H1 (cell line): Measurements from ENCODE around the gene MYL7. TPM values are rescaled to one million over a fixed set of nuclear protein-coding genes. Genes with fewer than 3 reads are reported as not detected.

Experiments
- CTCF ChIA-PET: fragments of 300-600 bp; sonication (Branson Sonifier 250); formaldehyde crosslinking; loops from one replicate; lab custom pipeline; 2021; ENCODE audit not compliant: partially characterized antibody; lab: Charles Lee
- POLR2A ChIA-PET: fragments of 300-600 bp; sonication (Branson Sonifier 250); formaldehyde crosslinking; loops from one replicate; lab custom pipeline; 2021; ENCODE audit warnings: inconsistent platforms; ENCODE audit not compliant: partially characterized antibody; lab: Charles Lee
- DNase-seq, 2 experiments: peaks; one replicate each; pipeline versions ENCODE4 v3.0.0 to v3.0.0-alpha.2; 2010 to 2022; ENCODE audit warnings: low spot score in 2 of 2, low read depth in 1 of 2, mixed read lengths in 1 of 2
- FAIRE-seq: peaks from 2 replicates; lab custom pipeline; 2011; peaks lifted over from hg19 to GRCh38; lab: Jason Lieb, UNC
- H2AFZ ChIP-seq: 2 replicates; pipeline ENCODE4 v1.8.1; 2012; ENCODE audit warnings: low read length, inconsistent platforms
- H2AK5ac ChIP-seq: 2 replicates; pipeline ENCODE4 v1.6.1; 2013; ENCODE audit warnings: low read depth, low read length
- H2BK120ac ChIP-seq: replicated peaks from 2 replicates; pipeline ENCODE3; 2013; ENCODE audit warnings: low read depth, low read length, inconsistent platforms
- H2BK12ac ChIP-seq: 2 replicates; pipeline ENCODE4 v1.6.1; 2013; ENCODE audit warnings: low read depth, low read length
- H2BK15ac ChIP-seq: 2 replicates; pipeline ENCODE4 v1.6.1; 2013; ENCODE audit warnings: low read length
- H2BK20ac ChIP-seq: 2 replicates; pipeline ENCODE4 v1.6.1; 2013; ENCODE audit warnings: low read length
- H2BK5ac ChIP-seq: 2 replicates; pipeline ENCODE4 v1.6.1; 2013; ENCODE audit warnings: low read depth, low read length
- H3K14ac ChIP-seq: 2 replicates; pipeline ENCODE4 v1.6.1; 2013; ENCODE audit warnings: inconsistent platforms; ENCODE audit not compliant: insufficient read length
- H3K18ac ChIP-seq: 2 replicates; pipeline ENCODE4 v1.6.1; 2013; ENCODE audit warnings: low read length; ENCODE audit errors: extremely low read depth
- H3K23ac ChIP-seq: 2 replicates; pipeline ENCODE4 v1.6.1; 2013; ENCODE audit warnings: inconsistent platforms; ENCODE audit not compliant: insufficient read length
- H3K23me2 ChIP-seq: 2 replicates; pipeline ENCODE4 v1.6.1; 2013; ENCODE audit warnings: low read depth, low read length
- H3K27ac ChIP-seq: 2 replicates; pipeline ENCODE4 v1.6.1; 2011; ENCODE audit warnings: low read depth, low read length, inconsistent platforms
- H3K27me3 ChIP-seq, 4 experiments: replicated peaks in 1 of 4; 1 replicate in 1 of 4; 2 replicates in 3 of 4; pipeline versions ENCODE4 v1.6.1 to v1.8.1; 2011 to 2013; ENCODE audit warnings: low read length in 3 of 4, mild to moderate bottlenecking in 3 of 4, inconsistent platforms in 2 of 4, mixed read lengths in 2 of 4, moderate library complexity in 1 of 4; ENCODE audit not compliant: control insufficient read depth in 3 of 4, insufficient read depth in 3 of 4; ENCODE audit errors: extremely low read depth in 1 of 4
- H3K36me3 ChIP-seq, 4 experiments: 2 replicates each; pipeline versions ENCODE4 v1.6.1 to v1.8.1; 2011 to 2013; ENCODE audit warnings: mild to moderate bottlenecking in 4 of 4, low read length in 3 of 4, moderate library complexity in 2 of 4, control low read depth in 1 of 4, inconsistent platforms in 1 of 4; ENCODE audit not compliant: insufficient read depth in 4 of 4, control insufficient read depth in 2 of 4
- H3K4ac ChIP-seq: replicated peaks from 2 replicates; pipeline ENCODE3; 2013; ENCODE audit warnings: low read length, low read depth, mixed read lengths, inconsistent platforms; ENCODE audit not compliant: insufficient read length
- H3K4me1 ChIP-seq, 4 experiments: replicated peaks in 1 of 4; 1 replicate in 1 of 4; 2 replicates in 3 of 4; pipeline versions ENCODE4 v1.6.1 to v1.8.1; 2011 to 2013; ENCODE audit warnings: low read length in 3 of 4, inconsistent platforms in 2 of 4, mixed read lengths in 1 of 4; ENCODE audit not compliant: insufficient read depth in 4 of 4, control insufficient read depth in 3 of 4
- H3K4me2 ChIP-seq, 2 experiments: 2 replicates each; pipeline versions ENCODE4 v1.6.1 to v1.8.1; 2011 to 2013; ENCODE audit warnings: low read depth in 2 of 2, low read length in 2 of 2, control low read depth in 1 of 2, inconsistent platforms in 1 of 2, mild to moderate bottlenecking in 1 of 2; ENCODE audit not compliant: insufficient read depth in 1 of 2
- H3K4me3 ChIP-seq, 4 experiments: fragments of 200-600, 300-600 bp in 1 of 4; sonication (generic), shearing (Covaris generic), sonication (Bioruptor Twin) in 1 of 4; 2 replicates each; pipeline versions ENCODE4 v1.5.1 to v1.8.1; 2011 to 2016; ENCODE audit warnings: low read length in 4 of 4, low read depth in 3 of 4, control low read depth in 2 of 4, inconsistent platforms in 2 of 4, mild to moderate bottlenecking in 2 of 4, mixed read lengths in 1 of 4, moderate library complexity in 1 of 4; ENCODE audit not compliant: insufficient read depth in 2 of 4; ENCODE audit errors: extremely low read depth in 1 of 4
- H3K56ac ChIP-seq: replicated peaks from 2 replicates; pipeline ENCODE3; 2013; ENCODE audit warnings: low read depth, mild to moderate bottlenecking, mixed read lengths, low read length, inconsistent platforms; ENCODE audit not compliant: insufficient read length
- H3K79me1 ChIP-seq: 2 replicates; pipeline ENCODE4 v1.6.1; 2013; ENCODE audit warnings: low read depth, low read length, control low read depth
- H3K79me2 ChIP-seq, 2 experiments: 2 replicates each; pipeline versions ENCODE4 v1.6.1 to v1.8.1; 2012 to 2013; ENCODE audit warnings: low read length in 2 of 2, mild to moderate bottlenecking in 2 of 2, inconsistent platforms in 1 of 2; ENCODE audit not compliant: insufficient read depth in 2 of 2, control insufficient read depth in 1 of 2
- H3K9ac ChIP-seq, 4 experiments: replicated peaks in 1 of 4; 1 replicate in 1 of 4; 2 replicates in 3 of 4; pipeline versions ENCODE4 v1.6.1 to v1.8.1; 2011 to 2013; ENCODE audit warnings: low read depth in 3 of 4, low read length in 3 of 4, control low read depth in 2 of 4, mild to moderate bottlenecking in 2 of 4, moderate library complexity in 2 of 4, inconsistent platforms in 1 of 4; ENCODE audit errors: extremely low read depth in 1 of 4
- H3K9me3 ChIP-seq, 2 experiments: 2 replicates each; pipeline versions ENCODE4 v1.6.1 to v1.8.1; 2012 to 2013; ENCODE audit warnings: mild to moderate bottlenecking in 2 of 2, moderate library complexity in 2 of 2, control low read depth in 1 of 2, inconsistent platforms in 1 of 2, low read depth in 1 of 2, low read length in 1 of 2, mixed read lengths in 1 of 2; ENCODE audit not compliant: insufficient read depth in 2 of 2
- H4K20me1 ChIP-seq, 2 experiments: replicated peaks in 1 of 2; 2 replicates each; pipeline versions ENCODE3 to v1.8.1; 2011 to 2013; ENCODE audit warnings: inconsistent platforms in 2 of 2, low read length in 2 of 2, mild to moderate bottlenecking in 1 of 2; ENCODE audit not compliant: insufficient read depth in 2 of 2, control insufficient read depth in 1 of 2
- H4K5ac ChIP-seq: 2 replicates; pipeline ENCODE4 v1.6.1; 2013; ENCODE audit warnings: low read length, low read depth, mixed read lengths, inconsistent platforms; ENCODE audit not compliant: insufficient read length
- H4K8ac ChIP-seq: 2 replicates; pipeline ENCODE4 v1.8.0; 2013; ENCODE audit warnings: mild to moderate bottlenecking, moderate library complexity, low read length, inconsistent platforms; ENCODE audit not compliant: insufficient read depth; ENCODE audit errors: extremely low read depth
- H4K91ac ChIP-seq: replicated peaks from 2 replicates; pipeline ENCODE3; 2013; ENCODE audit warnings: low read length, mixed read lengths, inconsistent platforms; ENCODE audit not compliant: insufficient read length
- CBX5 ChIP-seq: fragments of 300-800, 300-1000 bp; sonication (generic); IDR thresholded peaks from 2 replicates; pipeline ENCODE4 v1.7.1; 2016; ENCODE audit warnings: antibody characterized with exemption, low read length, low read depth
- CBX8 ChIP-seq: fragments of 300-800, 300-1000 bp; sonication (generic); IDR thresholded peaks from 2 replicates; pipeline ENCODE4 v1.7.1; 2016; ENCODE audit warnings: low read depth, low read length, borderline replicate concordance
- CHD2 ChIP-seq: IDR thresholded peaks from 2 replicates; pipeline ENCODE4 v1.6.1; 2012; ENCODE audit warnings: low read length, improper control_type of control experiment
- FOSL1 ChIP-seq: IDR thresholded peaks from 2 replicates; pipeline ENCODE4 v1.6.1; 2011; ENCODE audit warnings: mild to moderate bottlenecking, low read depth, low read length, moderate library complexity; ENCODE audit not compliant: insufficient read depth
- JUN ChIP-seq: IDR thresholded peaks from 2 replicates; pipeline ENCODE4 v1.6.1; 2011; ENCODE audit warnings: low read depth, mild to moderate bottlenecking, improper control_type of control experiment, low read length
- RNF2 ChIP-seq: fragments of 200-900, 300-1000 bp; sonication (generic); IDR thresholded peaks from 2 replicates; pipeline ENCODE4 v1.7.1; 2016; ENCODE audit warnings: borderline replicate concordance, low read depth, mild to moderate bottlenecking, antibody characterized with exemption, low read length; ENCODE audit not compliant: poor library complexity, severe bottlenecking; ENCODE audit errors: missing control alignments
- SIX5 ChIP-seq: IDR thresholded peaks from 2 replicates; pipeline ENCODE4 v1.6.1; 2011; ENCODE audit warnings: mild to moderate bottlenecking, low read depth, low read length
- TBP ChIP-seq: IDR thresholded peaks from 2 replicates; pipeline ENCODE4 v1.6.1; 2011; ENCODE audit warnings: low read depth, low read length, improper control_type of control experiment
- TCF12 ChIP-seq: IDR thresholded peaks from 2 replicates; pipeline ENCODE4 v1.6.1; 2011; ENCODE audit warnings: low read depth, mild to moderate bottlenecking, low read length
- WGBS, 2 experiments: shearing (Covaris generic) in 1 of 2; methylation state at CpG; one replicate each; pipeline versions ENCODE4 v1.1.6 to v1.1.7; 2013 to 2015; ENCODE audit warnings: low lambda C conversion rate in 2 of 2, mixed read lengths in 2 of 2, inconsistent platforms in 1 of 2, low coverage in 1 of 2, missing lambda C conversion rate in 1 of 2; ENCODE audit not compliant: insufficient replicate concordance in 2 of 2, insufficient coverage in 1 of 2, insufficient read length in 1 of 2; ENCODE audit errors: extremely low coverage in 1 of 2, missing lambda C conversion rate in 1 of 2; 5-methylcytosine and 5-hydroxymethylcytosine counted together
- polyA plus RNA-seq, 7 experiments: library from polyadenylated mRNA; depleted of rRNA in 3 of 7; stranded (reverse) in 5 of 7; unstranded in 2 of 7; fragments of >200 nt in 5 of 7; fragments of 200-250 nt in 2 of 7; gene quantifications; 1 replicate in 5 of 7; 2 replicates in 1 of 7; 4 replicates in 1 of 7; pipeline versions ENCODE4 v1.2.1 to v1.2.3, GENCODE V29; 2011 to 2013; ENCODE audit warnings: missing spikeins in 2 of 7, mixed read lengths in 2 of 7
- total RNA-seq: library from RNA; stranded (reverse); fragmentation: NEBNext Ultra II Directional; extraction: Animal tissue kit (Norgen Biotek cat#: 25700); gene quantifications from 2 replicates; pipeline ENCODE4 v1.2.1, GENCODE V29; 2021
- TF ChIP-seq, protein P1 (sequence below): IDR thresholded peaks from 2 replicates; pipeline ENCODE4 v1.6.1; 2012; ENCODE audit warnings: inconsistent platforms
- TF ChIP-seq, protein P2 (sequence below): IDR thresholded peaks from 2 replicates; pipeline ENCODE4 v1.6.1; 2011; ENCODE audit warnings: low read depth, mild to moderate bottlenecking, low read length; ENCODE audit not compliant: insufficient read depth

MYL7 gene
- total and polyA plus RNA-seq, 2 of the 8 experiments (the other 6 are each of a cell fraction or from before 2014, with no cell fraction given) = 3.3 to 3.4 TPM

- H2AK5ac ChIP-seq = no peak overlapping the region
- no peak overlapping the region for H3K4me2 ChIP-seq
- H3K18ac ChIP-seq = no peak overlapping the region
- H2BK15ac ChIP-seq = no peak overlapping the region
- no peak overlapping the region for H3K56ac ChIP-seq
- peaks cover 4% of the 10 kb centered on the region; the same call in 1 of the 2 replicates for H3K79me1 ChIP-seq
- H3K4ac ChIP-seq = no peak overlapping the region
- POLR2A ChIA-PET = interaction anchor here (0.9 to 2.8 kb wide), 4 partner anchors 10 to 33 kb away, joined by 3 to 8 read pairs (median 4); partner anchors contain the start of gene POLD2
- WGBS, 2 experiments = 86% methylated on average over 1 of the region's 3 CpGs; no CpG with 5 or more reads in 1 of the 2 experiments
- no peak overlapping the region for H3K9ac ChIP-seq
- CTCF ChIA-PET = interaction anchor here (0.6 to 2.7 kb wide), 9 partner anchors 9 to 114 kb away, joined by 3 to 13 read pairs (median 3); no protein-coding TSS in a partner anchor
- H2BK12ac ChIP-seq = no peak overlapping the region
- H2BK120ac ChIP-seq = no peak overlapping the region
- no peak overlapping the region for H3K23ac ChIP-seq
- H3K27ac ChIP-seq = no peak overlapping the region
- no peak overlapping the region for H3K4me3 ChIP-seq
- no peak overlapping the region for H2BK20ac ChIP-seq
- H3K36me3 ChIP-seq = no peaks in the 10 kb centered on the region
- DNase-seq (no peak), FAIRE-seq (no peak)
- peaks cover 0 to 12% (median 9%) of the 10 kb centered on the region in 4 experiments; a peak in 6 of 7 replicates for H3K4me1 ChIP-seq
- peaks cover 0 to 29% (median 16%) of the 10 kb centered on the region in 4 experiments; a peak in 6 of 7 replicates for H3K27me3 ChIP-seq
- peaks cover 2 to 3% of the 10 kb centered on the region in 2 experiments for H4K20me1 ChIP-seq
- H2BK5ac ChIP-seq = no peak overlapping the region
- no peak overlapping the region for H3K14ac ChIP-seq
- no peak overlapping the region for H4K91ac ChIP-seq
- H2AFZ ChIP-seq = no peak overlapping the region
- no peak overlapping the region for H4K8ac ChIP-seq
- peaks cover 15% of the 10 kb centered on the region for H3K23me2 ChIP-seq
- no peak overlapping the region for H4K5ac ChIP-seq
- no peaks in the 10 kb centered on the region; a peak in 1 of 4 replicates for H3K79me2 ChIP-seq
- H3K9me3 ChIP-seq = no peaks in the 10 kb centered on the region
- TF ChIP-seq SIX5 (no peak), CBX8 (no peak), CHD2 (no peak), TBP (no peak), FOSL1 (no peak), RNF2 (no peak), JUN (no peak), TCF12 (no peak), CBX5 (no peak)
- TF ChIP-seq, protein P1, sequence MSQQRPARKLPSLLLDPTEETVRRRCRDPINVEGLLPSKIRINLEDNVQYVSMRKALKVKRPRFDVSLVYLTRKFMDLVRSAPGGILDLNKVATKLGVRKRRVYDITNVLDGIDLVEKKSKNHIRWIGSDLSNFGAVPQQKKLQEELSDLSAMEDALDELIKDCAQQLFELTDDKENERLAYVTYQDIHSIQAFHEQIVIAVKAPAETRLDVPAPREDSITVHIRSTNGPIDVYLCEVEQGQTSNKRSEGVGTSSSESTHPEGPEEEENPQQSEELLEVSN = no peak
- TF ChIP-seq, protein P2, sequence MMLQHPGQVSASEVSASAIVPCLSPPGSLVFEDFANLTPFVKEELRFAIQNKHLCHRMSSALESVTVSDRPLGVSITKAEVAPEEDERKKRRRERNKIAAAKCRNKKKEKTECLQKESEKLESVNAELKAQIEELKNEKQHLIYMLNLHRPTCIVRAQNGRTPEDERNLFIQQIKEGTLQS = no peak
These were observed 39.7 kb downstream of the MYL7 start for GRCh38 chr7:44101303-44101965.
